Ishikawa (cell line): ENCODE data around the gene RNFT1.

Experiments used
- CEBPB ChIP-seq: IDR thresholded peaks from 2 replicates; pipeline ENCODE4 v1.6.1; 2012
- CREB1 ChIP-seq: IDR thresholded peaks from 2 replicates; pipeline ENCODE4 v1.6.1; 2012; ENCODE audit warnings: low read depth
- EGR1 ChIP-seq: IDR thresholded peaks from 2 replicates; pipeline ENCODE4 v1.6.1; 2012
- EP300 ChIP-seq: IDR thresholded peaks from 2 replicates; pipeline ENCODE4 v1.6.1; 2012; ENCODE audit warnings: borderline replicate concordance
- FOXM1 ChIP-seq: IDR thresholded peaks from 2 replicates; pipeline ENCODE4 v1.6.1; 2012; ENCODE audit warnings: low read depth, borderline replicate concordance
- NFIC ChIP-seq: IDR thresholded peaks from 2 replicates; pipeline ENCODE4 v1.6.1; 2012
- RAD21 ChIP-seq: IDR thresholded peaks from 2 replicates; pipeline ENCODE4 v1.6.1; 2012; ENCODE audit warnings: low read depth
- REST ChIP-seq: IDR thresholded peaks from 2 replicates; pipeline ENCODE4 v1.6.1; 2012; ENCODE audit warnings: low read depth, mild to moderate bottlenecking
- TAF1 ChIP-seq: IDR thresholded peaks from 2 replicates; pipeline ENCODE4 v1.6.1; 2012; ENCODE audit warnings: low read depth, mild to moderate bottlenecking
- TCF12 ChIP-seq: IDR thresholded peaks from 2 replicates; pipeline ENCODE4 v1.6.1; 2012; ENCODE audit warnings: low read depth
- TEAD4 ChIP-seq: IDR thresholded peaks from 2 replicates; pipeline ENCODE4 v1.6.1; 2012
- USF1 ChIP-seq: IDR thresholded peaks from 2 replicates; pipeline ENCODE4 v1.6.1; 2012
- YY1 ChIP-seq: IDR thresholded peaks from 2 replicates; pipeline ENCODE4 v1.6.1; 2012; ENCODE audit warnings: low read depth
- ZBTB7A ChIP-seq: IDR thresholded peaks from 2 replicates; pipeline ENCODE4 v1.6.1; 2012; ENCODE audit warnings: low read depth
- TF ChIP-seq, protein P1 (sequence below): IDR thresholded peaks from 2 replicates; pipeline ENCODE4 v1.6.1; 2012

RNFT1 gene

DNA sequence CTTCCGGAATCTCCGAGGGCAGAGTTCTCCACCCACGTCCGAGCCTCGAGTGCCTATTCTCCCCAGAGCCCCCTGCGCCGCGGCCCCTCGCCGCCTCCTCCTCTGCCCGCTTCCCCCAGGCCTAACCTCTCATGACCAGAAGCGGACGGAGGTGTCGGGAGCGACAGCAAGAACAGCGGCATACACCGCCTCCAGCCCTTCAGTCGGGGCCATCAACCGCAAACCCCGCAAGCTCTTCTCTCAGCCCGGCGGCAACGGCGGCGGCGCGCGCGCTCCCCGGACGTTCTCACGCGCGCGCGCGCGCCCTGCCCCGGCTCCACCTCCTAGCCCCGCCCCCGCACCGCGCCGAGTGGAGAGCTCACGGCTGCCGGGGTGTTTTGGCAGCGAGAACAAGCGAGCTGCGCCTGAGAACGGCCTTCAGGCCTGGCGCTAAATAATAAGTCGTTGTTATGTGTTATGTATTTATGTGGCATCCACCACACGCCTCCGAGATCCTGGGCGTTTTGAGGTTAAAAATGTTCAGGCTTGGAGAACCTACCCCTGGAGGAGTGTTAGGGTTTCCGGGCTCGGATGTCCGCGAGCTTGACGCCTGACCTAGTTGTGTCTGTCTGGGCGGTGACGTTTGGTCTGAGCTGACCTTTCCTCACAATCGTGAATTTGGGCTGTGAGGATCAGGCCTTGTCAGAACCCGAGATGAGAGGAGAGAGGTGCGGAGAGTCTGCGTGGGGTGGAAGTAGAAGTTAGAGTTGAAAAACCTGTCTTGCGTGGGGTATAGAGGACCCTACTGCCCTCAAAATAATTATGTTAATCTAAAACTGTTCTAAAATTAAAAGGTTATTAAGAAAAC, at the start of gene RNFT1:
Gene RNFT1 (minus strand): TSS at position 259 of the 847 bp plus-strand sequence. CDS start 77 bp downstream, at position 182.
- TF ChIP-seq EGR1: peak; percentile 60
- TF ChIP-seq, protein P1, sequence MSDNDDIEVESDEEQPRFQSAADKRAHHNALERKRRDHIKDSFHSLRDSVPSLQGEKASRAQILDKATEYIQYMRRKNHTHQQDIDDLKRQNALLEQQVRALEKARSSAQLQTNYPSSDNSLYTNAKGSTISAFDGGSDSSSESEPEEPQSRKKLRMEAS: no peak; the same call in 1 of the 2 replicates
- no peak for TF ChIP-seq REST
- no peak for TF ChIP-seq FOXM1
- no peak for TF ChIP-seq CEBPB
- TF ChIP-seq TAF1: peak; percentile 77; the same call in 1 of the 2 replicates
- TF ChIP-seq CREB1: no peak
- TF ChIP-seq NFIC: no peak
- no peak for TF ChIP-seq USF1
- no peak; the same call in 1 of the 2 replicates for TF ChIP-seq EP300
- TF ChIP-seq TCF12: 0 out of 2 replicates have a peak, but pooled peaks have one; percentile 30
- TF ChIP-seq RAD21: no peak; the same call in 1 of the 2 replicates
- TF ChIP-seq YY1: no peak; the same call in 1 of the 2 replicates
- peak; percentile 68 for TF ChIP-seq ZBTB7A
- TF ChIP-seq TEAD4: peak; percentile 10; the same call in 1 of the 2 replicates

GRCh38 chr17:60008377-60008776, 43.8 kb upstream of the RNFT1 start:
- TF ChIP-seq, protein P1: 0 out of 2 replicates have a peak, but pooled peaks have one; percentile 23

DNA sequence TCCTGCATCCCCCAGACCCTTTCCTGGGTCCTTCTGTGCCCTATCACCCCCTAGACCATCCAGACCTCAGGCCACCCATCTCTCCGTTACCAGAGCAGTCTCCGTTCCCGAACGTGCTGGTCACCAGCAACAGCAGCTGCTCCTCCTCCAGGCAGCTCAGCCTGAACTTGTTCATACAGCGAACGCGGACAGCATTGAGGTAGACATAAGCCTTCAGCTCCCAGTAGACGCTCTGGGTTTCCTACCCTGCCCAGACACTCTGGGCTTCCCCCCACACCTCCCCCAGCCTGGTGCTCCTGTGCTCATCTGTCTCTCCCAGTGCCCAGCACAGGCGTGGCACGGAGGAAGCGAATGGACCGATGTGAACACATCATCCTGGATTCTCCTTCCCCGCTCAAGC, 41.6 kb upstream of the RNFT1 start:
- TF ChIP-seq EP300 (no peak), CEBPB (no peak), USF1 (no peak), TEAD4 (no peak), CREB1 (no peak), EGR1 (no peak), TCF12 (no peak), NFIC (no peak), TAF1 (no peak), YY1 (no peak), RAD21 (no peak), ZBTB7A (no peak), FOXM1 (no peak), REST (no peak)
- TF ChIP-seq, protein P1: no peak

DNA sequence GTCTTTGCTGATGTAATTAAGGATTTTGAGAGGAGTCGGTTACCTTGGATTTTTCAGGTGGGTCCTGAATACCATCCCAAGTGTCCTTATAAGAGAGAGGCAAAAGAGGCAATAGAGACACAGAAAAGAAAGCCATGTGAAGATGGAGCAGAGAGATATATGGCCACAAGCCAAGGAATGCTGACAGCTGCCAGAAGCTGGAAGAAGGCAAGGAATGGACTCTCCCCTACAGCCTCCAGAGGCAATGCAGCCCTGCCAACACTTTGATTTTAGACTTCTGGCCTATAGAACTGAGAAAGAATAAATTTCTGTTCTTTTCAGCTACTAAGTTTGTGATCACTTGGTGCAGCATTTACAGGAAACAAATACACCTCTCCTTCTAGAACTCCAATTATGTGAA, 8.2 kb upstream of the RNFT1 start:
- TF ChIP-seq TCF12 (no peak), YY1 (no peak), EP300 (no peak), NFIC (0 out of 2 replicates have a peak, but pooled peaks have one; percentile 10)

GRCh38 chr17:59963738-59964481, 630 bp downstream of the RNFT1 start:
- TF ChIP-seq CREB1 (no peak), REST (peak; percentile 29; the same call in 1 of the 2 replicates), USF1 (no peak), YY1 (no peak)
